Naive thymus-derived CD4-positive, alpha-beta T cell (primary cell): Measurements from ENCODE around the gene RAVER1. TPM values are rescaled to one million over a fixed set of nuclear protein-coding genes. Genes with fewer than 3 reads are reported as not detected.

Experiments
- ATAC-seq: fragments of 150-1000 bp; cut with Tn5 transposase; 2 replicates; pipeline ENCODE4 v1.10.0; 2021; ENCODE audit warnings: mild to moderate bottlenecking, moderate library complexity
- CTCF ChIA-PET: fragments of 350-600 bp; sonication (Branson Sonifier 250); formaldehyde crosslinking; loops from one replicate; lab custom pipeline; 2021; ENCODE audit warnings: antibody characterized with exemption; lab: Charles Lee
- POLR2A ChIA-PET: fragments of 350-600 bp; sonication (Branson Sonifier 250); formaldehyde crosslinking; loops from one replicate; lab custom pipeline; 2021; ENCODE audit warnings: antibody characterized with exemption, inconsistent platforms; lab: Charles Lee
- DNase-seq, 9 donors: peaks; one replicate each; pipeline versions ENCODE4 v3.0.0 to v3.0.0-alpha.2; 2020 to 2022; ENCODE audit warnings: mixed read lengths in 1 of 9
- H3K27ac ChIP-seq: one replicate; pipeline ENCODE4 v1.7.0; 2013; ENCODE audit warnings: mild to moderate bottlenecking, low read depth, low read length, moderate library complexity
- H3K27me3 ChIP-seq, 2 donors: one replicate each; pipeline ENCODE4 v1.7.0; 2013; ENCODE audit warnings: low read length in 2 of 2, mild to moderate bottlenecking in 2 of 2, moderate library complexity in 2 of 2; ENCODE audit not compliant: control insufficient read depth in 2 of 2, insufficient read depth in 2 of 2
- H3K36me3 ChIP-seq, 3 experiments: 1 replicate in 2 of 3; 2 replicates in 1 of 3; pipeline ENCODE4 v1.7.0; 2013; ENCODE audit warnings: low read length in 3 of 3, mild to moderate bottlenecking in 3 of 3, moderate library complexity in 1 of 3; ENCODE audit not compliant: insufficient read depth in 3 of 3, control insufficient read depth in 2 of 3
- H3K4me1 ChIP-seq, 2 donors: one replicate each; pipeline ENCODE4 v1.7.0; 2013; ENCODE audit warnings: low read length in 2 of 2, mild to moderate bottlenecking in 2 of 2, moderate library complexity in 1 of 2; ENCODE audit not compliant: control insufficient read depth in 2 of 2, insufficient read depth in 2 of 2
- H3K4me3 ChIP-seq: 2 replicates; pipeline ENCODE4 v1.7.0; 2013; ENCODE audit warnings: mild to moderate bottlenecking, low read length
- H3K9me3 ChIP-seq, 3 experiments: 1 replicate in 2 of 3; 2 replicates in 1 of 3; pipeline ENCODE4 v1.7.0; 2013; ENCODE audit warnings: low read length in 3 of 3; ENCODE audit not compliant: control insufficient read depth in 2 of 3
- H3K27ac Mint-ChIP-seq, 9 donors: one replicate each; pipeline ENCODE4 v1.8.0; 2020 to 2022; ENCODE audit warnings: mixed read lengths in 9 of 9, mild to moderate bottlenecking in 8 of 9, moderate library complexity in 5 of 9, inconsistent platforms in 2 of 9
- H3K27me3 Mint-ChIP-seq, 5 donors: one replicate each; pipeline ENCODE4 v1.8.0; 2021 to 2022; ENCODE audit warnings: mixed read lengths in 5 of 5, mild to moderate bottlenecking in 1 of 5
- H3K36me3 Mint-ChIP-seq, 5 donors: one replicate each; pipeline ENCODE4 v1.8.0; 2020 to 2022; ENCODE audit warnings: mixed read lengths in 5 of 5, mild to moderate bottlenecking in 3 of 5, inconsistent platforms in 1 of 5
- H3K4me1 Mint-ChIP-seq, 7 donors: one replicate each; pipeline ENCODE4 v1.8.0; 2020 to 2022; ENCODE audit warnings: mixed read lengths in 7 of 7, mild to moderate bottlenecking in 3 of 7, inconsistent platforms in 1 of 7
- H3K4me3 Mint-ChIP-seq, 10 donors: one replicate each; pipeline ENCODE4 v1.8.0; 2020 to 2022; ENCODE audit warnings: mild to moderate bottlenecking in 10 of 10, mixed read lengths in 10 of 10, moderate library complexity in 6 of 10, inconsistent platforms in 2 of 10
- H3K9me3 Mint-ChIP-seq, 11 donors: one replicate each; pipeline ENCODE4 v1.8.0; 2020 to 2022; ENCODE audit warnings: mixed read lengths in 11 of 11, mild to moderate bottlenecking in 4 of 11, inconsistent platforms in 1 of 11, moderate library complexity in 1 of 11
- intact Hi-C, 2 donors: fragments of 100-400 bp; cut with micrococcal nuclease; formaldehyde crosslinking; loops; one replicate each; pipeline ENCODE4 v1.15.1; 2023
- polyA plus RNA-seq, 2 donors: library from polyadenylated mRNA; unstranded; fragments of 300-500 nt; fragmentation: Illumina TruSeq; gene quantifications; one replicate each; pipeline ENCODE4 v1.2.3, GENCODE V29; 2021
- total RNA-seq, 6 experiments: library from RNA in 5 of 6; stranded (reverse) in 5 of 6; gene quantifications; 1 replicate in 5 of 6; 2 replicates in 1 of 6; pipeline ENCODE4 v1.2.3 and lab custom pipeline; 2021 to 2026

Gene RAVER1
- total and polyA plus RNA-seq, 7 experiments from 2014 or later, result 15.6 to 81.1 (median 49.6) TPM

DNA sequence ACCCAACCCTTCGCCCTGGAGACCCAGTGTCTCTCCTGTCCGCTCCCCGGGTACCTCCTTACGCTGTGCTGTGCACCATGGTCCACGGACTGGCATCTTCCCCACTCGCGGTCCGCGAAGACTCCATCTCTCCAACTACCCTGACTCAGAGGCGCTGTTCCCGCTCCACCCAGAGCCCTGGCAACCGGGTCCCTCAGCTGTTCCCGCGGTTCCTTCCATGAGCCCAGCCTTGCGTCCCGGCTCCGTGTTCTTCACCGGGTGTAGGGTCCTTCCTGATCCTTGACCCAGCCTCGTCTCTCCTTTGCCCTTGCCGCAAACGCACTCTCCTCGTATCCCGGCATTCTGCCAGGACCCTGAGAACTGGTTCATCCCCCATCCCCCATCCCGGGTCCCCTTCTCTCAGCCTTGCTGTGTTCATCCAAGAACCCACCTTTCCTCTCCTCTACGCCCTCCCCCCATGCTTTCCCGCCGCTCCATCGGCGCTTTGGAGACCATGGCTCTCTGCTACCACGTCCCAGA is 42.9 kb downstream of the RAVER1 start:
- Mint-ChIP-seq H3K9me3 (peaks cover 0 to 4% (median 0%) of the 10 kb centered on the region in 11 donors), H3K27ac (peak overlapping the region in 3 of 9 donors; percentile 14 to 69 (median 22)), H3K36me3 (peaks cover under 1 to 20% (median 5%) of the 10 kb centered on the region in 5 donors), H3K27me3 (peaks cover 38 to 72% (median 47%) of the 10 kb centered on the region in 5 donors), H3K4me1 (peaks cover 43 to 76% (median 66%) of the 10 kb centered on the region in 7 donors), H3K4me3 (peak overlapping the region; percentile 59 to 87 (median 81))
- DNase-seq (peak in 2 of 9 donors; percentile 11 to 23), ATAC-seq (no peak)
- H3K36me3 ChIP-seq, result peaks cover 0 to 5% (median 0%) of the 10 kb centered on the region in 3 experiments
- peaks cover 8 to 58% of the 10 kb centered on the region in 2 donors for H3K27me3 ChIP-seq
- ChIA-PET CTCF (interaction anchor here (1.0 kb wide), 1 partner anchor 23 kb away, joined by 3 read pairs; no protein-coding TSS in a partner anchor), POLR2A (interaction anchor here (1.1 to 5.3 kb wide), 2 partner anchors 20 to 96 kb away, joined by 3 to 28 read pairs; partner anchors contain the start of gene ICAM1)
- H3K4me1 ChIP-seq, result peaks cover 55 to 73% of the 10 kb centered on the region in 2 donors
- H3K27ac ChIP-seq, result no peak overlapping the region
- no peaks in the 10 kb centered on the region for H3K9me3 ChIP-seq
- intact Hi-C loops, result loop anchor here in 1 of 2 donors (5.0 kb wide), 1 partner anchor 222 kb away; no protein-coding TSS in a partner anchor
- peak overlapping the region; percentile 57 for H3K4me3 ChIP-seq

DNA sequence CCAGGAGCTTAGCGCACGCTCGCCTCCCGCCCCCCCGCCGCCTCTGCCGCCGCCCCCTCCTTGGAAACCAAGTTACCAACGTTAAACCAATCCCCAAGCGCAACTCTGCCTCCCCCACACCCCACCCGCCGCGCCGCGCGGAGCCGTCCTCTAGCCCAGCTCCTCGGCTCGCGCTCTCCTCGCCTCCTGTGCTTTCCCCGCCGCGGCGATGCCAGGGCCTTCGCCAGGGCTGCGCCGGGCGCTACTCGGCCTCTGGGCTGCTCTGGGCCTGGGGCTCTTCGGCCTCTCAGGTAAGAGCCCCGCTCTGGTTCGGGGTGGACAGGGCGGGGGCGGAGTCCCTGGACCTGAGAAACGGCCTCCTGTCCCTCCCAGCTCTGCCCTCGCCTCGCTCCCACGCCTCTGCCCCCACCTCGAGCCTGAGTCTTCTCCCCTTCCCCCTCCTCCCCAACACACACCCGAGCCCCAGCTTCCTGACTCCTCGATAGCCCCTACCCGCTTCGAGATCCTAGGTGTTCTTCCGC is 43.4 kb downstream of the RAVER1 start, which contains the start of gene ICAM5:
Gene ICAM5, plus strand, starts transcription at position 117 of the 521 bp plus-strand sequence. Its CDS starts 92 bp downstream, at position 209.
- ATAC-seq (no peak), DNase-seq (peak in 2 of 9 donors; percentile 22 to 57)
- peak within 1 kb of the TSS in 4 of 9 donors; percentile 14 to 69 (median 30) for H3K27ac Mint-ChIP-seq
- peak within 1 kb of the TSS; percentile 57 for H3K4me3 ChIP-seq
- H3K4me1 ChIP-seq, result peaks cover 50 to 69% of the 10 kb centered on the region in 2 donors
- ChIA-PET POLR2A (interaction anchor here (0.9 to 5.3 kb wide), 4 partner anchors 19 to 96 kb away, joined by 3 to 28 read pairs (median 4); partner anchors contain the start of genes FDX2 and ICAM1), CTCF (interaction anchor here (1.0 to 1.1 kb wide), 2 partner anchors 23 to 27 kb away, joined by 3 read pairs; no protein-coding TSS in a partner anchor)
- H3K36me3 Mint-ChIP-seq, result peaks cover 6 to 24% (median 10%) of the 10 kb centered on the region in 5 donors
- intact Hi-C loops, result loop anchor here (1.0 to 5.0 kb wide), 5 partner anchors 19 to 222 kb away; partner anchors contain the start of genes ICAM1 (in 1 of the 2) and RAVER1 (in 1 of the 2)
- peaks cover 0 to 11% (median 0%) of the 10 kb centered on the region in 3 experiments for H3K36me3 ChIP-seq
- peaks cover 37 to 68% (median 46%) of the 10 kb centered on the region in 5 donors for H3K27me3 Mint-ChIP-seq
- H3K27ac ChIP-seq, result no peak within 1 kb of the TSS
- H3K9me3 ChIP-seq, result no peaks in the 10 kb centered on the region
- peak within 1 kb of the TSS; percentile 70 to 87 (median 81) for H3K4me3 Mint-ChIP-seq
- peaks cover 0 to 4% (median 0%) of the 10 kb centered on the region in 11 donors for H3K9me3 Mint-ChIP-seq
- peaks cover 8 to 56% of the 10 kb centered on the region in 2 donors for H3K27me3 ChIP-seq
- peaks cover 43 to 79% (median 66%) of the 10 kb centered on the region in 7 donors for H3K4me1 Mint-ChIP-seq

DNA sequence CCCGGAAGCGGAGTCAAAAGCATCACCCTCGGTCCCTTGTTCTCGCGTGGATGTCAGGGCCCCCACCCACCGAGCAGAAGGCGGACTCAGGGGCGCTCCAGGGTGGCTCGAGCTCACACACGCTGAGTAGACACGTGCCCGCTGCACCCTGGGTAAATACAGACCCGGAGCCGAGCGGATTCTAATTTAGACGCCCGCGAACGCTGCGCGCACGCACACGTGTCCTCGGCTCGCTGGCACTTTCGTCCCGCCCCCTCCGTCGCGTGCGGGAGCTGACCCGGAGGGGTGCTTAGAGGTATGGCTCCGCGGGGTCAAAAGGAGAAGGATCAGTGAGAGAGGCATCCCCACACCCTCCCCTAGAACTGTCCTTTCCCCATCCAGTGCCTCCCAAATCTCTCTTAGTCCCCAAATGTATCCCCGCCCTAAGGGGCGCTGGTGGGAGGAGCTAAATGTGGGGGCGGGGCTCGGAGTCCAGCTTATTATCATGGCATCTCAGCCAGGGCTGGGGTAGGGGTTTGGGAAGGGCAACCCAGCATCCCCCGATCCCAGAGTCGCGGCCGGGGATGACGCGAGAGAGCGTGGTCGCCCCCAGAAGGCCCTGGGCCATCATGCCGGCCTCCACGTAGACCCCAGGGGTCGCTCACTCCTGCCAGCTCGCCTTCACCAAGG is 44.0 kb downstream of the RAVER1 start:
- Histone ChIP-seq H3K4me3 (peak overlapping the region; percentile 57), H3K9me3 (no peaks in the 10 kb centered on the region)
- peaks cover 33 to 62% (median 46%) of the 10 kb centered on the region in 5 donors for H3K27me3 Mint-ChIP-seq

GRCh38 chr19:10288662-10289166 is 44.6 kb downstream of the RAVER1 start:
- DNase-seq, result peak in 2 of 9 donors; percentile 16 to 49

More for the DNA sequence above, 44.0 kb downstream of the RAVER1 start:
- peaks cover 50 to 64% of the 10 kb centered on the region in 2 donors for H3K4me1 ChIP-seq
- Mint-ChIP-seq H3K36me3 (peaks cover 7 to 27% (median 10%) of the 10 kb centered on the region in 5 donors), H3K4me1 (peaks cover 43 to 73% (median 66%) of the 10 kb centered on the region in 7 donors), H3K9me3 (peaks cover 0 to 4% (median 0%) of the 10 kb centered on the region in 11 donors), H3K4me3 (peak overlapping the region; percentile 70 to 87 (median 80)), H3K27ac (peak overlapping the region in 1 of 9 donors; percentile 38)
- peaks cover 0 to 17% (median 0%) of the 10 kb centered on the region in 3 experiments for H3K36me3 ChIP-seq
- DNase-seq, result peak; percentile 38 to 68 (median 55)
- intact Hi-C loops, result loop anchor here (1.0 to 5.0 kb wide), 4 partner anchors 18 to 188 kb away; partner anchors contain the start of genes ICAM1 (in 1 of the 2) and RAVER1 (in 1 of the 2)
- no peak overlapping the region for H3K27ac ChIP-seq
- peaks cover 8 to 50% of the 10 kb centered on the region in 2 donors for H3K27me3 ChIP-seq
- CTCF ChIA-PET, result interaction anchor here (1.1 kb wide), 1 partner anchor 27 kb away, joined by 3 read pairs; no protein-coding TSS in a partner anchor
- ATAC-seq, result peak; percentile 60
- POLR2A ChIA-PET, result interaction anchor here (0.5 to 5.3 kb wide), 5 partner anchors 19 to 867 kb away, joined by 3 to 28 read pairs (median 3); partner anchors contain the start of genes FDX2 and ICAM1

DNA sequence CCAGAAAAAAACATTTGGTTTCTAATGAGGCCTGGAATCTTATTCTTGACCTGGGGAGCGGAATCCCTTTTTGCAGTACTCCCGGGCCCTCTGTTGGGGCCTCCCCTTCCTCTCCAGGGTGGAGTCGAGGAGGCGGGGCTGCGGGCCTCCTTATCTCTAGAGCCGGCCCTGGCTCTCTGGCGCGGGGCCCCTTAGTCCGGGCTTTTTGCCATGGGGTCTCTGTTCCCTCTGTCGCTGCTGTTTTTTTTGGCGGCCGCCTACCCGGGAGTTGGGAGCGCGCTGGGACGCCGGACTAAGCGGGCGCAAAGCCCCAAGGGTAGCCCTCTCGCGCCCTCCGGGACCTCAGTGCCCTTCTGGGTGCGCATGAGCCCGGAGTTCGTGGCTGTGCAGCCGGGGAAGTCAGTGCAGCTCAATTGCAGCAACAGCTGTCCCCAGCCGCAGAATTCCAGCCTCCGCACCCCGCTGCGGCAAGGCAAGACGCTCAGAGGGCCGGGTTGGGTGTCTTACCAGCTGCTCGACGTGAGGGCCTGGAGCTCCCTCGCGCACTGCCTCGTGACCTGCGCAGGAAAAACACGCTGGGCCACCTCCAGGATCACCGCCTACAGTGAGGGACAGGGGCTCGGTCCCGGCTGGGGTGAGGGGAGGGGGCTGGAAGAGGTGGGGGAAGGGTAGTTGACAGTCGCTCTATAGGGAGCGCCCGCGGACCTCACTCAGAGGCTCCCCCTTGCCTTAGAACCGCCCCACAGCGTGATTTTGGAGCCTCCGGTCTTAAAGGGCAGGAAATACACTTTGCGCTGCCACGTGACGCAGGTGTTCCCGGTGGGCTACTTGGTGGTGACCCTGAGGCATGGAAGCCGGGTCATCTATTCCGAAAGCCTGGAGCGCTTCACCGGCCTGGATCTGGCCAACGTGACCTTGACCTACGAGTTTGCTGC is 46.3 kb downstream of the RAVER1 start, which contains the start of gene ICAM4:
Gene ICAM4, plus strand, starts transcription at position 153 of the 935 bp plus-strand sequence. Its CDS starts 58 bp downstream, at position 211.
- ATAC-seq (peak; percentile 30), DNase-seq (peak in 3 of 9 donors; percentile 25 to 59 (median 27))
- peaks cover 32 to 64% (median 50%) of the 10 kb centered on the region in 7 donors for H3K4me1 Mint-ChIP-seq
- H3K4me1 ChIP-seq, result peaks cover 36 to 47% of the 10 kb centered on the region in 2 donors
- no peak within 1 kb of the TSS for H3K27ac ChIP-seq
- H3K27me3 Mint-ChIP-seq, result peaks cover 23 to 40% (median 32%) of the 10 kb centered on the region in 5 donors
- intact Hi-C loops, result loop anchor here (1.0 to 5.0 kb wide), 3 partner anchors 8 to 190 kb away; partner anchors contain the start of gene RAVER1 (in 1 of the 2)
- H3K36me3 Mint-ChIP-seq, result peaks cover 5 to 25% (median 9%) of the 10 kb centered on the region in 5 donors
- CTCF ChIA-PET, result interaction anchor here (0.7 to 2.6 kb wide), 3 partner anchors 16 to 167 kb away, joined by 4 to 7 read pairs (median 7); partner anchors contain the start of gene ICAM1
- H3K27me3 ChIP-seq, result peaks cover 8 to 29% of the 10 kb centered on the region in 2 donors
- H3K9me3 Mint-ChIP-seq, result no peaks in the 10 kb centered on the region
- peak within 1 kb of the TSS in 1 of 9 donors; percentile 51 for H3K27ac Mint-ChIP-seq
- H3K4me3 Mint-ChIP-seq, result peak within 1 kb of the TSS; percentile 66 to 87 (median 75)
- no peaks in the 10 kb centered on the region for H3K9me3 ChIP-seq
- peak within 1 kb of the TSS; percentile 8 for H3K4me3 ChIP-seq
- POLR2A ChIA-PET, result interaction anchor here (0.7 to 5.3 kb wide), 4 partner anchors 9 to 27 kb away, joined by 3 to 28 read pairs (median 6); partner anchors contain the start of gene ICAM1
- peaks cover 0 to 29% (median 0%) of the 10 kb centered on the region in 3 experiments for H3K36me3 ChIP-seq

More at GRCh38 chr19:10288662-10289166, 44.6 kb downstream of the RAVER1 start:
- Mint-ChIP-seq H3K36me3 (peaks cover 7 to 29% (median 10%) of the 10 kb centered on the region in 5 donors), H3K4me3 (peak overlapping the region; percentile 70 to 87 (median 80)), H3K9me3 (peaks cover 0 to 4% (median 0%) of the 10 kb centered on the region in 11 donors), H3K4me1 (peaks cover 43 to 73% (median 66%) of the 10 kb centered on the region in 7 donors), H3K27me3 (peaks cover 33 to 56% (median 46%) of the 10 kb centered on the region in 5 donors), H3K27ac (peak overlapping the region in 1 of 9 donors; percentile 55)
- CTCF ChIA-PET, result interaction anchor here (1.1 kb wide), 1 partner anchor 28 kb away, joined by 3 read pairs; no protein-coding TSS in a partner anchor
- POLR2A ChIA-PET, result interaction anchor here (0.5 to 5.3 kb wide), 3 partner anchors 18 to 868 kb away, joined by 3 to 28 read pairs (median 4); partner anchors contain the start of gene ICAM1
- Histone ChIP-seq H3K9me3 (no peaks in the 10 kb centered on the region), H3K4me1 (peaks cover 46 to 59% of the 10 kb centered on the region in 2 donors), H3K36me3 (peaks cover 0 to 22% (median 0%) of the 10 kb centered on the region in 3 experiments), H3K27ac (no peak overlapping the region), H3K4me3 (peak overlapping the region; percentile 57), H3K27me3 (peaks cover 8 to 44% of the 10 kb centered on the region in 2 donors)
- intact Hi-C loops, result loop anchor here (1.0 to 5.0 kb wide), 4 partner anchors 17 to 189 kb away; partner anchors contain the start of genes ICAM1 (in 1 of the 2) and RAVER1 (in 1 of the 2)
- ATAC-seq, result no peak
